Right lobe of liver (tissue), 4 donors: Measurements from ENCODE around the gene INSYN1.

ENCODE experiments used
- CTCF ChIP-seq, 4 donors: fragments of 200-600 bp in 3 of 4; fragments of 450-650 bp in 1 of 4; IDR thresholded peaks; one replicate each; pipeline versions ENCODE4 v1.5.1 to v1.8.0; 2016 to 2022; ENCODE audit warnings: antibody characterized with exemption in 4 of 4, mild to moderate bottlenecking in 2 of 4
- POLR2A ChIP-seq: fragments of 450-650 bp; IDR thresholded peaks from one replicate; pipeline ENCODE4 v1.6.1; 2017; ENCODE audit warnings: antibody characterized with exemption, mild to moderate bottlenecking
- donor health status: DM: no; HTN: no; CAD: no.
- donor health status: DM: no; HTN: no; CAD: no.
- donor health status: DM: no; HTN: yes; CAD: no.

- TF ChIP-seq POLR2A (no peak), CTCF (IDR thresholded peaks at IDR 0.05) (no peak)
These were observed 3.6 kb downstream of the INSYN1 start for GRCh38 chr15:73749533-73749932.
